ENCODE measurements around the gene CD8B.

Gene CD8B

GRCh38 chr2:86774862-86775261 is 86.8 kb downstream of the CD8B start:
- no peak for DNase-seq (ENCODE audit: low read depth)

- DNase-seq (ENCODE audit: low read depth), result no peak
Measured at GRCh38 chr2:86772611-86773010, 89.1 kb downstream of the CD8B start.

DNA sequence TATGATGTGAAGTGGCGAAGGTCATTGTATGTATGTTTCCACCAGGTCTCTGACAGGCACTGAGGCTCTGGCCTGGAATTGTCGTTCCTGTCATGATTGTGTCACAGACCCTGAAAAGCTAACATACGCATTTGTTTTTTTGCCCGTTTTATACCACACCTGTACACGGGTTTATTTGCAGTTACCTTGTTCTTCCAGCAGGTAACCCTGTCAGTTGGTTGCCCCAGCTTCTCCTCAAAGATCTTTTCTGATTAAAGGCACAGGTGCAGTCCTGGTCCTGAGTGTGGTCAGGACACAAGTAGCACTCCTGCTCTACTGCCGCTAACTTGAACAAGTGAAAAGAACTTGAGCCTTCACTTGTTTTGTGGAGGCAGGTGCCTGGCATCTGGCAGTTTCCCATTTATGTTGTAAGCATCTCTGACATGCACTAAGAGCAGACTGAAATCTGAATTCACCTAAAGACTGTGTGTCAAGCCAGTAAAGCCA is 90.8 kb downstream of the CD8B start:
- no peak for DNase-seq (ENCODE audit: low read depth)

GRCh38 chr2:86769838-86770237 is 91.8 kb downstream of the CD8B start:
- no peak for DNase-seq (ENCODE audit: low read depth)

GRCh38 chr2:86768189-86768949 is 93.3 kb downstream of the CD8B start:
- no peak for DNase-seq (ENCODE audit: low read depth)

Measured in stimulated activated CD4-positive, alpha-beta T cell treated with anti-CD3 and anti-CD28 coated beads, Interleukin-2, amount 100 ng/mL, for 4 hours (primary cell).